Skeletal muscle tissue (tissue), 4 donors: ENCODE results near the gene TBCE. TPM values are rescaled to one million over a fixed set of nuclear protein-coding genes. Genes with fewer than 3 reads are reported as not detected.
"Not testable (repeated sequence)": the region's sequence is repeated elsewhere in the genome, so short reads cannot be mapped to it uniquely, and the experiment has no call there.

ENCODE experiments used
- H3K27ac ChIP-seq: one replicate; pipeline ENCODE4 v1.7.0; 2013; ENCODE audit warnings: mild to moderate bottlenecking, low read depth, low read length, inconsistent platforms
- H3K27me3 ChIP-seq, 3 donors: one replicate each; pipeline ENCODE4 v1.7.0; 2013; ENCODE audit warnings: low read length in 3 of 3; ENCODE audit not compliant: control insufficient read depth in 3 of 3, insufficient read depth in 3 of 3
- H3K36me3 ChIP-seq, 3 donors: one replicate each; pipeline ENCODE4 v1.7.0; 2013; ENCODE audit warnings: low read length in 3 of 3; ENCODE audit not compliant: control insufficient read depth in 3 of 3, insufficient read depth in 3 of 3
- H3K4me1 ChIP-seq, 3 donors: one replicate each; pipeline ENCODE4 v1.7.0; 2013; ENCODE audit warnings: low read length in 3 of 3, mild to moderate bottlenecking in 3 of 3; ENCODE audit not compliant: control insufficient read depth in 3 of 3, insufficient read depth in 3 of 3
- H3K4me3 ChIP-seq, 3 donors: one replicate each; pipeline ENCODE4 v1.7.0; 2013; ENCODE audit warnings: low read length in 3 of 3
- H3K9ac ChIP-seq, 3 donors: one replicate each; pipeline ENCODE4 v1.7.0; 2013; ENCODE audit warnings: low read length in 3 of 3, mild to moderate bottlenecking in 3 of 3, moderate library complexity in 2 of 3, low read depth in 1 of 3
- H3K9me3 ChIP-seq, 3 donors: one replicate each; pipeline ENCODE4 v1.7.0; 2013; ENCODE audit warnings: low read length in 3 of 3; ENCODE audit not compliant: control insufficient read depth in 3 of 3
- total RNA-seq: library from RNA; depleted of rRNA; stranded (reverse); fragments of >200 nt; gene quantifications from one replicate; pipeline ENCODE4 v1.2.3, GENCODE V29; 2014
- donor health status: Osteomylitis.

Gene TBCE
- total RNA-seq, 1 donor from 2014 or later, result 32.9 TPM

DNA sequence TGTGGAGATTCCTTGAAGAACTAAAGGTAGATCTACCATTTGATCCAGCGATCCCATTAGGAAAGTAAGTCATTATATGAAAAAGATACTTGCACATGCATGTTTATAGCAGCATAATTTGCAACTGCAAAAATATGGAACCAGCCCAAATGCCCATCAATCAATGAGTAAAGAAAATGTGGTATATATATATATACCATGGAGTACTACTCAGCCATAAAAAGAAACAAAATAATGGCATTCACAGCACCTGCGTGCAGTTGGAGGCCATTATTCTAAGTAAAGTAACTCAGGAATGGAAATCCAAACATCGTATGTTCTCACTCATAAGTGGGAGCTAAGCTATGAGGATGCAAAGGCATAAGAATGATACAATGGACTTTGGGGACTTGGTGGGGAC is 95.6 kb downstream of the TBCE start:
- H3K4me3 ChIP-seq, H3K9ac ChIP-seq, H3K27me3 ChIP-seq, H3K4me1 ChIP-seq, H3K27ac ChIP-seq, H3K9me3 ChIP-seq: not testable (repeated sequence)
- H3K36me3 ChIP-seq, result peaks cover 12 to 19% (median 13%) of the 10 kb centered on the region in 3 donors

DNA sequence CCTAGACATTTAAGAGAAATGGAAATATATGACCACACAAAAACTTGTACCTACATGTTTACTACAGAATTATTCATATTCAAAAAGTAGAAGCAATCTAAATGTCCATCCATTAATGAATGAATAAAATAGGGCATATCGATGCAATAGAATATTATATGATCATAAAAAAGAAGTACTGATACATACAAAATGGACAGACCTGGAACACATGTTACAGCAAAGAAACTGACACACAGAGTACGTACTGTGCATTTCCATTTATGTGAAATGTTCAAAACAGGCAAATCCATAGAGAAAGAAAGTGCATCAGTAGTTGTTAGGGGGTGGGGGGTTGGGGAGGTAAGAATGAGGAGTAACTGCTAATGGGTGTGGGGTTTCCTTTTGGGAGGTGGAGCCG is 97.8 kb downstream of the TBCE start:
- no peak overlapping the region for H3K27ac ChIP-seq
- H3K36me3 ChIP-seq, result peaks cover 10 to 21% (median 16%) of the 10 kb centered on the region in 3 donors
- H3K4me3 ChIP-seq, result no peak overlapping the region
- no peak overlapping the region for H3K9ac ChIP-seq
- H3K4me1 ChIP-seq, result no peaks in the 10 kb centered on the region
- H3K9me3 ChIP-seq, result no peaks in the 10 kb centered on the region
- no peaks in the 10 kb centered on the region for H3K27me3 ChIP-seq

DNA sequence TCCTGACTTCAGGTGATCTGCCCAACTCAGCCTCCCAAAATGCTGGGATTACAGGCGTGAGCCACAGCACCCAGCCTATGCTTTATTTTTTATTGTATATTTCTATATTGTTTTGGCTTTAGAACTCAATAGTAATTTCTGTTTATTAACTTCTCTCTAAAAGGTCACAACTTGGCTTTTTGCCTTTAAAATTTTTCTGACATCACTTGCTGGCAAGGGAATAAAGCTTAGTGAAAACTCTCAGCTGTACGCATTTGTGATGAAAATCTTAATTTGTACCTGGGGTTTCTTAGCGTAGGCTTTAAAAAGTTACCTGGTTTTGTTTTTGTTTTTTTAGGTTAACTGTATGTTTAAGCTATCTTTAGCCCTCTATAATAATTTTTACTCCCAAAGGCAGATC is 100.8 kb downstream of the TBCE start:
- Histone ChIP-seq H3K9me3 (no peaks in the 10 kb centered on the region), H3K4me3 (no peak overlapping the region), H3K9ac (no peak overlapping the region), H3K36me3 (peaks cover 12 to 25% (median 21%) of the 10 kb centered on the region in 3 donors), H3K27ac (no peak overlapping the region), H3K27me3 (no peaks in the 10 kb centered on the region), H3K4me1 (no peaks in the 10 kb centered on the region)

DNA sequence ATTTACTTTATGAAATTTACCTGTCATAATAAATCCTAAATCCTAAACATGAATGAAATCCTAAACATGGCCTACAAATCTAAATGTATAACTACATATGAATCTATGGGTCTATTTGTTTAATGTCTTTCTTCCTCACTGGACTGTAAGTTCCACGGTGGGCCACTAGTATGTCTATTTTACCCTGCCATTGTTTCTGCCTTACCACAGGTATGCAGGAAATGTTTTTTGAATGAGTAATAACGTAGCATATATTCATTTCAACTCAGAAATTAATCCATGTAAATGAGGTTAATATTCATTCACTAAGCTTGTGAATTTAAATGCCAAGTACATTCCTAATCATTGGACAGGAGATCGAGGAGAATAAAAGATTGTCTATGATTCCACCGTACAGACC is 101.7 kb downstream of the TBCE start:
- Histone ChIP-seq H3K9me3 (no peaks in the 10 kb centered on the region), H3K27me3 (no peaks in the 10 kb centered on the region), H3K27ac (no peak overlapping the region), H3K36me3 (peaks cover 12 to 28% (median 25%) of the 10 kb centered on the region in 3 donors), H3K4me1 (no peaks in the 10 kb centered on the region), H3K4me3 (no peak overlapping the region), H3K9ac (no peak overlapping the region)

DNA sequence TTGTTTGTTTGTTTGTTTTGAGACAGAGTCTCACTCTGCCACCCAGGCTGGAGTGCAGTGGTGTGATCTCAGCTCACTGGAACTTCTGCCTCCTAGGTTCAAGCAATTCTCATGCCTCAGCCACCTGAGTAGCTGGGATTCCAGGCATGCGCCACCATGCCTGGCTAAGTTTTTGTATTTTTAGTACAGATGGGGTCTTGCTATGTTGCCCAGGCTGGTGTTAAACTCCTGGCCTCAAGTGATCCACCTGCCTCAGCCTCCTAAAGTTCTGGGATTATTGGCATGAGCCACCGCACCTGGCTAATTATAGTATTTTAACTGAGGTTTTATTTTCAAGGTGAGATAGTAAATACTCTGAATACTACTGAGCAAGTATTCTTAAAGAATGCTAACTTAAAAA is 102.7 kb downstream of the TBCE start:
- not testable (repeated sequence) for H3K27me3 ChIP-seq, H3K4me3 ChIP-seq, H3K9me3 ChIP-seq, H3K9ac ChIP-seq, H3K4me1 ChIP-seq, H3K27ac ChIP-seq
- peaks cover 6 to 25% (median 23%) of the 10 kb centered on the region in 3 donors for H3K36me3 ChIP-seq

DNA sequence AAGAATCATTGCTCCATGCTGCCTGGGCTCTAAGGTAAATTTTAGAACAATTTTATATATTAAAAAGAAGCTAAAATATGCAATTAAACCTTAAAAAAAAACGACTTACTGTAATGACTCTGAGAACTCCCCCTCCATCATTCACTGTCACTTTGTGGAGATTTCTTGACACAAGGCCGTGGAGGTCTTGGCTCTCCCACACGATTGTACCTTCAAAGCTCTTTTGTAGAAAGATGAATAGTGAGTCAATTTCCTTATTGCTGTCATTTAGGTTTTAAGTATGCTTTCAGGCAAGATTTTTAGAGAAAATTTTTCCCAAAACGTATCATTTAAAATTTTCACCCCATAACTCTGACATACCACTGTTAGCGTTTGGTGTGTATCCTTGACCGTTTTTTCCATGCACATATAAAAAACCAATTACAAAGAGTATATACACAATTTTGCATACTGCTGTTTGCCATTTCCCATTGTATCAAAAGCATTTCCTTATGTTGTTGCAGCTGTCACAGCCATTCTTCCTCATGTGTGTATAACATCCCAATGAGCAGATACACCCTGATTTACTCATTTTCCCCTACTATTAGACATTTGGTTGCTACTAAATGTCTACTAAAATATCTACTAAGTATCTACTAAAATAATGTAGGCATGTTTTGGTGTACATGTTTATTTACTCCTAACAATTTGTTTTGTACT is 103.7 kb downstream of the TBCE start:
- no peak overlapping the region for H3K4me3 ChIP-seq
- no peaks in the 10 kb centered on the region for H3K27me3 ChIP-seq
- H3K9me3 ChIP-seq, result no peaks in the 10 kb centered on the region
- H3K9ac ChIP-seq, result no peak overlapping the region
- peaks cover 4 to 23% (median 21%) of the 10 kb centered on the region in 3 donors for H3K36me3 ChIP-seq
- H3K27ac ChIP-seq, result no peak overlapping the region
- no peaks in the 10 kb centered on the region for H3K4me1 ChIP-seq

DNA sequence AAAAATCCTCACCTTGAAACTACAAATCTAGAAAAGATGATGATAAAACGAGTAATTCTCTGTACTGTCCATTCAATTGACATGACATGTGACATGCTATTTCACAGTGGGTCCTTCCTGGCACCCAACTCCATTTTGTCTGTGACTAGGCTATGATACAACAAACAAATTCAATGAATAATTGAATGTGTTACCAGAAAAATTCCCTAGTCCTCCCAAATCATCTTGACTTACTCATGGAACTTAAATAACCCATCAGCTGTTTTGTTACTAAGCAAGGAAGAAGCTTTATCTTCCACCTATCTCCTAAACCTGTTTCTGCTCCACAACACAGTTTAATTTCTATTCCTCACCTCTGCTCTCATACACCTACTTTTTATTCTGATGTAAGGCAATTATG is 106.6 kb downstream of the TBCE start:
- H3K9me3 ChIP-seq, result no peaks in the 10 kb centered on the region
- no peaks in the 10 kb centered on the region for H3K4me1 ChIP-seq
- no peak overlapping the region for H3K4me3 ChIP-seq
- no peak overlapping the region for H3K9ac ChIP-seq
- peaks cover 9 to 36% (median 24%) of the 10 kb centered on the region in 3 donors for H3K36me3 ChIP-seq
- H3K27me3 ChIP-seq, result no peaks in the 10 kb centered on the region
- no peak overlapping the region for H3K27ac ChIP-seq

DNA sequence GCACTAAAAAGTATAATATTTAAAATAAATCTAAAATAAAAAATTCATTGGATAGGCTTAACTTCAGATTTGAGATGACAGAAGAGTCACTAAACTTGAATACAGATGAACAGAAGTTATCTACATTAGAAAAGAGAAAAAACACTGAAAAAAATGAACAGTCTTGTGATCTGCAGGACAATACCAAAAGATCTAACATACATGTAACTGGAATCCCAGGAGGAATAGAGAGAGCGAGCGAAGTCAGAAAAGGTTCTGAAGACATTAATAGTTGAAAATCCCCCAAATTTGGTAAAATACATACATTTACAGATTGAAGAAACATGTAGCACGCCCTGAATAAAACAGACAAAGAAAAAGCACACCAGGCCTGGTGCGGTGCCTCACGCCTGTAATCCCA is 115.9 kb downstream of the TBCE start:
- Histone ChIP-seq H3K9me3 (no peaks in the 10 kb centered on the region), H3K27me3 (no peaks in the 10 kb centered on the region), H3K36me3 (peaks cover 26 to 42% (median 27%) of the 10 kb centered on the region in 3 donors), H3K9ac (no peak overlapping the region), H3K27ac (no peak overlapping the region), H3K4me3 (no peak overlapping the region), H3K4me1 (no peaks in the 10 kb centered on the region)

DNA sequence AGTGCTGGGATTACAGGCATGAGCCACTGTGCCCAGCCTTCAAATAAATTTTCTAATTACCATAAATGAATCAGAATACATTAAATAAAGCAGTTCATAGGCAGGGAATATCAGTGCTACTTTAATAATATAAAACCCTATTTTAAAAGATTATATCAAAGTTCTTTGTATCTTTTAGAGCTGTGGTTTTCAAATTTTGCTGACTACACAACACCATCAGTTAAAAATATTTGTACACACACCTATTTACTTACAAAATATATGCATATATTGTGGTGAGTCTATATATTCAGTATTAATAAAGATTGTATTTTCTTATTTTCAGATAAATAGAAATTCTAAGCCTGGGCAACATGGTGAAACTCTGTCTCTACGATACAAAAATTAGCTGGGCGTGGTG is 118.3 kb downstream of the TBCE start:
- Histone ChIP-seq H3K36me3 (peaks cover 11 to 33% (median 13%) of the 10 kb centered on the region in 3 donors), H3K27me3 (no peaks in the 10 kb centered on the region), H3K4me1 (no peaks in the 10 kb centered on the region), H3K9me3 (no peaks in the 10 kb centered on the region), H3K27ac (no peak overlapping the region), H3K4me3 (no peak overlapping the region), H3K9ac (no peak overlapping the region)

DNA sequence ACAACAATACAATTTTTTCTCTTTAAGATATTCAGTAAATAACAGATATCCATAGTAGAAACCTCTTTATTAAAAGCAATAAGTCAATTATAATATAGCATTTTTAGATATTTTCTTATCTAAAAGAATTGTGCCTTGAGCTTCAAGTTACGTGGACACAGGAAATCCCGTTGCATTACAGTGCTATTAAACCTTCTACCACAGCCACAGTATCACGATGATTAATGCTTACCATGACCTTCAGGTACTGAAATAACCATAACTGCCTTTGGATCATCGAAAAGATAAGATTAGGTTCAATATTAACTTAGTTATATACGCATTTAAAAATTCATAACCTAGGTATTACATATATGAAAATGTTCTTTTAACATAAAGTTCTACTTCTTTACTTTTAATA is 119.1 kb downstream of the TBCE start:
- Histone ChIP-seq H3K27me3 (no peaks in the 10 kb centered on the region), H3K4me1 (peaks cover 0 to under 1% (median 0%) of the 10 kb centered on the region in 3 donors), H3K4me3 (no peak overlapping the region), H3K9ac (no peak overlapping the region), H3K27ac (no peak overlapping the region), H3K36me3 (peaks cover 11 to 29% (median 13%) of the 10 kb centered on the region in 3 donors), H3K9me3 (no peaks in the 10 kb centered on the region)
